ENCODE measurements around the gene ATAT1.

GRCh38 chr6:30625511-30625910 lies 1.2 kb upstream of the ATAT1 start:
- TF ChIP-seq CTCF (IDR thresholded peaks at IDR 0.05) = no peak
- TF ChIP-seq POLR2A (IDR thresholded peaks at IDR 0.05) = no peak
- TF ChIP-seq EP300 (IDR thresholded peaks at IDR 0.05) = no peak
- TF ChIP-seq POLR2AphosphoS5 (IDR thresholded peaks at IDR 0.05) = no peak

Data from suprapubic skin (tissue), 4 donors.